BJ (cell line): ENCODE data around the gene ATXN2L. TPM values are rescaled to one million over a fixed set of nuclear protein-coding genes. Genes with fewer than 3 reads are reported as not detected.
A peak's percentile ranks its signal among the peaks of the same experiment; 100 is the strongest.

Experiments used
- CTCF ChIA-PET: fragments of 350-600 bp; formaldehyde crosslinking; extraction: SDS; loops from one replicate; lab custom pipeline; 2021; ENCODE audit warnings: antibody characterized with exemption, inconsistent platforms; lab: Yijun Ruan, JAX
- POLR2A ChIA-PET: fragments of 300-600 bp; sonication (Branson Sonifier 250); formaldehyde crosslinking; extraction: SDS; loops from one replicate; lab custom pipeline; 2021; ENCODE audit warnings: antibody characterized with exemption; lab: Charles Lee
- DNase-seq: peaks from one replicate; pipeline ENCODE4 v3.0.0-alpha.2; 2011; ENCODE audit warnings: low read depth
- H3K27me3 ChIP-seq: 2 replicates; pipeline ENCODE4 v1.6.0; 2011; ENCODE audit warnings: low read length; ENCODE audit not compliant: control insufficient read depth, insufficient read depth
- H3K36me3 ChIP-seq: 2 replicates; pipeline ENCODE4 v1.5.1; 2011; ENCODE audit warnings: low read length; ENCODE audit not compliant: control insufficient read depth, insufficient read depth
- H3K4me3 ChIP-seq: 2 replicates; pipeline ENCODE4 v1.5.1; 2011; ENCODE audit warnings: low read depth, mild to moderate bottlenecking, control low read depth, low read length
- CTCF ChIP-seq: IDR thresholded peaks from 2 replicates; pipeline ENCODE4 v1.5.1; 2011; ENCODE audit warnings: low read depth, mild to moderate bottlenecking, control low read depth, inconsistent platforms, low read length, moderate library complexity; ENCODE audit not compliant: insufficient read depth
- polyA plus RNA-seq: library from polyadenylated mRNA; depleted of rRNA; stranded (reverse); fragments of >200 nt; gene quantifications from 2 replicates; pipeline ENCODE4 v1.2.3, GENCODE V29; 2011

The ATXN2L gene
- polyA plus RNA-seq, 1 experiment, result 19.9 TPM

DNA sequence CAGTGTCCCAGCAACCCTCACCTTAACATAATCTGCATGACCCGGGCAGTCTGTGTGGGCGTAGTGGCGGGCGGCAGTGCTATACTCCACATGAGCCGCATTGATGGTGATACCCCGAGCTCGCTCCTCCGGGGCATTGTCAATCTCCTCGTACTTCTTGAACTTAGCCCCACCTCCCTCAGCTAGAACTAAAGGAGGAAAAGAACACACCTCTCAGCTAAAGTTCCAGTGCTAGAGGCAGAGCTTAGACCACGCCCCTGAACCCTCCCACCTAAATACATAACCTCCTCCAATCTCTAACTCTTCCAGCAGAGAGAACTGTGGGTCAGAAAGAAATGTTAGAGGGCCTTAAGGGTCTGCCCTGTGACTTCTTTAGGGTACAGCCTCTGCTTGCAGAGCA is 22.5 kb downstream of the ATXN2L start:
- POLR2A ChIA-PET, result no interaction called here
- no peak for TF ChIP-seq CTCF
- CTCF ChIA-PET, result interaction anchor here (0.9 to 3.0 kb wide), 5 partner anchors 13 to 100 kb away, joined by 3 to 17 read pairs (median 5); no protein-coding TSS in a partner anchor
- Histone ChIP-seq H3K36me3 (peaks cover 22% of the 10 kb centered on the region), H3K4me3 (peak overlapping the region; percentile 90), H3K27me3 (no peaks in the 10 kb centered on the region)
- no peak for DNase-seq

GRCh38 chr16:28845761-28846079 is 22.9 kb downstream of the ATXN2L start:
- no peak for TF ChIP-seq CTCF
- H3K36me3 ChIP-seq, result peaks cover 22% of the 10 kb centered on the region
- no peak for DNase-seq
- H3K4me3 ChIP-seq, result peak overlapping the region; percentile 90
- ChIA-PET CTCF (interaction anchor here (1.0 to 3.0 kb wide), 9 partner anchors 8 to 99 kb away, joined by 3 to 17 read pairs (median 5); partner anchors contain the start of gene SH2B1), POLR2A (no interaction called here)
- no peaks in the 10 kb centered on the region for H3K27me3 ChIP-seq

- H3K36me3 ChIP-seq, result peaks cover 22% of the 10 kb centered on the region
- peak within 1 kb of the TSS; percentile 90 for H3K4me3 ChIP-seq
- TF ChIP-seq CTCF, result peak; percentile 78
- no peaks in the 10 kb centered on the region for H3K27me3 ChIP-seq
- CTCF ChIA-PET, result interaction anchor here (1.0 to 3.0 kb wide), 12 partner anchors 8 to 129 kb away, joined by 3 to 17 read pairs (median 4); partner anchors contain the start of genes SH2B1 and SPNS1
- POLR2A ChIA-PET, result interaction anchor here (0.6 kb wide), 1 partner anchor 17 kb away, joined by 9 read pairs; the partner anchor contains the start of gene SH2B1
- DNase-seq, result peak; percentile 86
Observed at GRCh38 chr16:28846080-28846932, 23.5 kb downstream of the ATXN2L start, which contains the start of gene TUFM. Gene TUFM, minus strand, starts transcription at chr16:28846348. Its CDS starts 79 bp downstream, at chr16:28846269.

DNA sequence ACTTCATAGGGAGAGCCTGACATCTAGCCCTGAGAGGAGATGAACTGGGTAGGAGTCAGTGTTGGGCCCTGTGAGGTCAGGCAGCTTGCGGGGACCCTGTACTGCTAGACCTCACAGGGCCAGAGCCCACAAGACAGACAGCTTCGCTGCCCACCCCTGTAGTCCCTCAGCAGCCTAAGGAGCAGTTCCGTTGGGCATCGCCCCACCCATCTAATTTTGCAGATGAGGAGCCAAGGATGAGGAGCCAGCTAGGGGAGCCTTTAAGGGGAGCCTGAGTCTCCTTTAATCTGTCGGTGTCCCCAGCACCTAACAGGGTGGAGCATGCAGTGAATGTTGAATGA is 24.1 kb downstream of the ATXN2L start:
- ChIA-PET CTCF (interaction anchor here (1.0 to 3.0 kb wide), 9 partner anchors 8 to 128 kb away, joined by 3 to 17 read pairs (median 5); partner anchors contain the start of gene SPNS1), POLR2A (no interaction called here)
- H3K36me3 ChIP-seq, result peaks cover 22% of the 10 kb centered on the region
- no peak for TF ChIP-seq CTCF
- peak overlapping the region; percentile 90 for H3K4me3 ChIP-seq
- H3K27me3 ChIP-seq, result no peaks in the 10 kb centered on the region
- no peak for DNase-seq

DNA sequence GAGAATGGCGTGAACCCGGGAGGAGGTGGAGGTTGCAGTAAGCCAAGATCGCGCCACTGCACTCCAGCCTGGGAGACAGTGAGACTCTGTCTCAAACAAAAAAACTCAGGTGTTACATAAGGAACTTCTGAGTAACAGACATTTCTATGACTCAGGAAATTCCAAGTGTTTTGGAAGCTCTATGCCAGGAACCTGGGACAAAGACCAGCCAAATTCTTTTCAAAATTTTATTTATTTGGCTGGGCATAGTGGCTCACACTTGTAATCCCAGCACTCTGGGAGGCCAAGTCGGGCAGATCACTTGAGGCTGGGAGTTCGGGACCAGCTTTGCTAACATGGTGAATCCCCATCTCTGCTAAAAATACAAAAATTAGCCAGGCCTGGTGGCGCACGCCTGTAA is 35.6 kb downstream of the ATXN2L start:
- no peaks in the 10 kb centered on the region for H3K27me3 ChIP-seq
- no peak for TF ChIP-seq CTCF
- H3K4me3 ChIP-seq, result no peak overlapping the region
- CTCF ChIA-PET, result interaction anchor here (0.8 kb wide), 1 partner anchor 87 kb away, joined by 4 read pairs; no protein-coding TSS in a partner anchor
- POLR2A ChIA-PET, result interaction anchor here (0.6 kb wide), 1 partner anchor 54 kb away, joined by 3 read pairs; no protein-coding TSS in a partner anchor
- no peaks in the 10 kb centered on the region for H3K36me3 ChIP-seq
- no peak for DNase-seq
